WTC11 (cell line): Measurements from ENCODE around the gene APCDD1. TPM values are rescaled to one million over a fixed set of nuclear protein-coding genes. Genes with fewer than 3 reads are reported as not detected.

Experiments used
- ATAC-seq: fragments of 200-7000 bp; cut with Tn5 transposase; 2 replicates; pipeline ENCODE4 v1.10.0; 2021; ENCODE audit warnings: mild to moderate bottlenecking, moderate library complexity
- CTCF ChIA-PET: fragments of 300-600 bp; sonication (Branson Sonifier 250); formaldehyde crosslinking; loops from one replicate; lab custom pipeline; 2021; ENCODE audit warnings: antibody characterized with exemption; lab: Charles Lee
- POLR2A ChIA-PET: fragments of 350-600 bp; sonication (Branson Sonifier 250); formaldehyde crosslinking; loops from one replicate; lab custom pipeline; 2021; ENCODE audit warnings: antibody characterized with exemption; lab: Charles Lee
- DNase-seq: peaks from one replicate; pipeline ENCODE4 v3.0.0; 2021; ENCODE audit warnings: low spot score
- H3K27ac Mint-ChIP-seq: 2 replicates; pipeline ENCODE4 v1.8.0; 2021; ENCODE audit warnings: mixed read lengths
- H3K27me3 Mint-ChIP-seq: 2 replicates; pipeline ENCODE4 v1.8.0; 2021; ENCODE audit warnings: low read depth, mild to moderate bottlenecking, moderate library complexity, mixed read lengths
- H3K36me3 Mint-ChIP-seq: 2 replicates; pipeline ENCODE4 v1.8.0; 2021; ENCODE audit warnings: mixed read lengths
- H3K4me1 Mint-ChIP-seq: 2 replicates; pipeline ENCODE4 v1.8.0; 2022; ENCODE audit warnings: mixed read lengths
- H3K4me3 Mint-ChIP-seq: 2 replicates; pipeline ENCODE4 v1.8.0; 2021; ENCODE audit warnings: mild to moderate bottlenecking, moderate library complexity, mixed read lengths
- H3K9me3 Mint-ChIP-seq: 2 replicates; pipeline ENCODE4 v1.8.0; 2021; ENCODE audit warnings: mixed read lengths
- CBFB ChIP-seq: sonication (generic); formaldehyde crosslinking; IDR thresholded peaks from 2 replicates; pipeline ENCODE4 v1.8.1; 2022; ENCODE audit warnings: mild to moderate bottlenecking, low read depth, missing genetic modification reagents
- CREB1 ChIP-seq: sonication (generic); formaldehyde crosslinking; IDR thresholded peaks from 2 replicates; pipeline ENCODE4 v1.8.0; 2023; ENCODE audit warnings: mild to moderate bottlenecking, missing genetic modification reagents
- ESRRA ChIP-seq: sonication (generic); formaldehyde crosslinking; IDR thresholded peaks from 2 replicates; pipeline ENCODE4 v1.8.1; 2022; ENCODE audit warnings: mild to moderate bottlenecking, missing genetic modification reagents, borderline replicate concordance
- FOXJ3 ChIP-seq: sonication (generic); formaldehyde crosslinking; IDR thresholded peaks from 2 replicates; pipeline ENCODE4 v1.9.0; 2021; ENCODE audit warnings: missing genetic modification reagents, mild to moderate bottlenecking, borderline replicate concordance
- FOXK1 ChIP-seq: sonication (generic); formaldehyde crosslinking; IDR thresholded peaks from 2 replicates; pipeline ENCODE4 v1.8.0; 2022; ENCODE audit warnings: mild to moderate bottlenecking, moderate library complexity, missing genetic modification reagents
- GRHL2 ChIP-seq: fragments of 250-450 bp; sonication (Bioruptor Pico); IDR thresholded peaks from 2 replicates; pipeline ENCODE4 v1.8.0; 2022; ENCODE audit warnings: mild to moderate bottlenecking, moderate library complexity; ENCODE audit not compliant: insufficient replicate concordance, severe bottlenecking
- GTF2I ChIP-seq: fragments of 250-450 bp; sonication (Bioruptor Pico); conservative IDR thresholded peaks from 2 replicates; pipeline ENCODE4 v1.4.0; 2021; ENCODE audit warnings: mild to moderate bottlenecking
- IRF2 ChIP-seq: sonication (generic); formaldehyde crosslinking; IDR thresholded peaks from 2 replicates; pipeline ENCODE4 v1.8.0; 2022; ENCODE audit warnings: low read depth, missing genetic modification reagents, borderline replicate concordance
- KAT7 ChIP-seq: sonication (generic); formaldehyde crosslinking; IDR thresholded peaks from 2 replicates; pipeline ENCODE4 v1.8.1; 2023; ENCODE audit warnings: missing genetic modification reagents, mild to moderate bottlenecking, borderline replicate concordance
- MXD4 ChIP-seq: fragments of 250-450 bp; sonication (Bioruptor Pico); IDR thresholded peaks from 2 replicates; pipeline ENCODE4 v1.8.0; 2021; ENCODE audit warnings: mild to moderate bottlenecking, moderate library complexity, borderline replicate concordance
- NR3C1 ChIP-seq: sonication (generic); formaldehyde crosslinking; conservative IDR thresholded peaks from 2 replicates; pipeline ENCODE4 v1.8.1; 2023; ENCODE audit warnings: low read depth, mild to moderate bottlenecking, missing genetic modification reagents
- RORB ChIP-seq: fragments of 250-450 bp; sonication (Bioruptor Pico); IDR thresholded peaks from 2 replicates; pipeline ENCODE4 v1.9.0; 2021; ENCODE audit warnings: mild to moderate bottlenecking
- TEAD1 ChIP-seq: sonication (generic); formaldehyde crosslinking; IDR thresholded peaks from 2 replicates; pipeline ENCODE4 v1.8.0; 2022; ENCODE audit warnings: mild to moderate bottlenecking, missing genetic modification reagents
- TP53 ChIP-seq: sonication (generic); formaldehyde crosslinking; IDR thresholded peaks from 2 replicates; pipeline ENCODE4 v1.8.1; 2023; ENCODE audit warnings: mild to moderate bottlenecking, missing genetic modification reagents
- ZNF263 ChIP-seq: sonication (generic); formaldehyde crosslinking; IDR thresholded peaks from 2 replicates; pipeline ENCODE4 v1.8.1; 2022; ENCODE audit warnings: low read depth, mild to moderate bottlenecking, moderate library complexity, missing genetic modification reagents
- ZNF396 ChIP-seq: fragments of 250-450 bp; sonication (Bioruptor Pico); IDR thresholded peaks from 2 replicates; pipeline ENCODE4 v1.8.0; 2021; ENCODE audit warnings: mild to moderate bottlenecking, moderate library complexity, borderline replicate concordance
- ZNF416 ChIP-seq: fragments of 250-450 bp; sonication (Bioruptor Pico); IDR thresholded peaks from 2 replicates; pipeline ENCODE4 v1.9.0; 2021; ENCODE audit warnings: mild to moderate bottlenecking, inconsistent platforms
- ZNF423 ChIP-seq: fragments of 250-450 bp; sonication (Bioruptor Pico); IDR thresholded peaks from 2 replicates; pipeline ENCODE4 v2.1.2; 2022; ENCODE audit warnings: mild to moderate bottlenecking, moderate library complexity
- total RNA-seq: library from RNA; stranded (reverse); gene quantifications from 3 replicates; pipeline ENCODE4 v1.2.3, GENCODE V29; 2021
- TF ChIP-seq, protein P1 (sequence below): fragments of 250-450 bp; sonication (Bioruptor Pico); IDR thresholded peaks from 2 replicates; pipeline ENCODE4 v1.9.0; 2021; ENCODE audit warnings: mild to moderate bottlenecking
- TF ChIP-seq, protein P2 (sequence below): sonication (generic); formaldehyde crosslinking; IDR thresholded peaks from 2 replicates; pipeline ENCODE4 v1.8.0; 2022; ENCODE audit warnings: missing genetic modification reagents
- TF ChIP-seq, protein P3 (sequence below): sonication (generic); formaldehyde crosslinking; IDR thresholded peaks from 2 replicates; pipeline ENCODE4 v1.8.1; 2023; ENCODE audit warnings: mild to moderate bottlenecking, missing genetic modification reagents, moderate library complexity
- TF ChIP-seq, protein P4 (sequence below): sonication (generic); formaldehyde crosslinking; conservative IDR thresholded peaks from 2 replicates; pipeline ENCODE4 v1.8.1; 2023; ENCODE audit warnings: mild to moderate bottlenecking, low read depth, missing genetic modification reagents, moderate library complexity
- TF ChIP-seq, protein P5 (sequence below): fragments of 250-450 bp; sonication (Bioruptor Pico); IDR thresholded peaks from 2 replicates; pipeline ENCODE4 v1.8.0; 2021; ENCODE audit warnings: mild to moderate bottlenecking

APCDD1 gene
- total RNA-seq, 1 experiment from 2014 or later: 7.1 TPM

DNA sequence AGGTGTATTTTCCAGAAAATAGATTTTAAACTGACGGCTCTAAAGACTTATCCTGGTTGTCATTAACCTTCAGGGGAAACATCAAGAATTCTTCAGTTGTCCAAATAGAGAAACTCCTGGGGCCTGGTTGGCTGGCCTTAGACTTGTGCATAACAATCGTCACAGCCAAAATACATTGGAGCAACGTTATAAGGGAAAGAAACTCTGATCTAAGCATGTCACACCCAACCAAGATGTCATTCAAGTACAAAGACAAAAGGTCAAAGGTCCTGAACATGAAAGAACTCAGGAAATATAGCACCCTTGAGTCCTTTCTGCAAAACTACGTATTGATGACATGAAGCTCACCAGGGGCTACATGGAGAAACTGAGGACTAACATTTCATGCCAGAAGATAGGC is 23.8 kb upstream of the APCDD1 start (continued):
- TF ChIP-seq ESRRA (CRISPR knock-in tag) (no peak), NR3C1 (no peak), FOXJ3 (CRISPR knock-in tag) (no peak)

DNA sequence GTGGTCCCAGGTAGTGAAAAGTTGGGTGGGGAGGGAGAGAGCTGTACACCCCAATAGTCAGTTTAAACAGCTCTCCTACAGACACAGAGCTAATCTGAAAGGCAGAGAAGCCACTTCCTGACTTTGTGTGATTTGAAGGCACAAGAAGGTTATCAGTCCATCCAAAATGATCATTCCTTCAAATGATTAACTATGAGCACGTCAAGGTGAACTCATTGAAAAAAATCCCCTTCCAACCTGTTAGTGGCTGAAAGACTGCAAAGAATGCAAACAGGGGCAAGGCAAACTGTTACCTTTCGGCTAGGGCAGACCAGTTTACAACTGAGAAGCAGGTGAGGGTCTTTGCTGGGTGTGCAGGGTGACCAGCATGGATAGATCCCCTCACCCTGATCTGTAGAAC is 22.8 kb upstream of the APCDD1 start:
- TF ChIP-seq FOXJ3 (CRISPR knock-in tag) (no peak), CREB1 (CRISPR knock-in tag) (no peak), IRF2 (no peak)
- TF ChIP-seq, protein P1, sequence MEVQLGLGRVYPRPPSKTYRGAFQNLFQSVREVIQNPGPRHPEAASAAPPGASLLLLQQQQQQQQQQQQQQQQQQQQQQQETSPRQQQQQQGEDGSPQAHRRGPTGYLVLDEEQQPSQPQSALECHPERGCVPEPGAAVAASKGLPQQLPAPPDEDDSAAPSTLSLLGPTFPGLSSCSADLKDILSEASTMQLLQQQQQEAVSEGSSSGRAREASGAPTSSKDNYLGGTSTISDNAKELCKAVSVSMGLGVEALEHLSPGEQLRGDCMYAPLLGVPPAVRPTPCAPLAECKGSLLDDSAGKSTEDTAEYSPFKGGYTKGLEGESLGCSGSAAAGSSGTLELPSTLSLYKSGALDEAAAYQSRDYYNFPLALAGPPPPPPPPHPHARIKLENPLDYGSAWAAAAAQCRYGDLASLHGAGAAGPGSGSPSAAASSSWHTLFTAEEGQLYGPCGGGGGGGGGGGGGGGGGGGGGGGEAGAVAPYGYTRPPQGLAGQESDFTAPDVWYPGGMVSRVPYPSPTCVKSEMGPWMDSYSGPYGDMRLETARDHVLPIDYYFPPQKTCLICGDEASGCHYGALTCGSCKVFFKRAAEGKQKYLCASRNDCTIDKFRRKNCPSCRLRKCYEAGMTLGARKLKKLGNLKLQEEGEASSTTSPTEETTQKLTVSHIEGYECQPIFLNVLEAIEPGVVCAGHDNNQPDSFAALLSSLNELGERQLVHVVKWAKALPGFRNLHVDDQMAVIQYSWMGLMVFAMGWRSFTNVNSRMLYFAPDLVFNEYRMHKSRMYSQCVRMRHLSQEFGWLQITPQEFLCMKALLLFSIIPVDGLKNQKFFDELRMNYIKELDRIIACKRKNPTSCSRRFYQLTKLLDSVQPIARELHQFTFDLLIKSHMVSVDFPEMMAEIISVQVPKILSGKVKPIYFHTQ (CRISPR knock-in tag): no peak
- no peak for DNase-seq
- no peak overlapping the region for H3K4me3 Mint-ChIP-seq
- no peaks in the 10 kb centered on the region for H3K27me3 Mint-ChIP-seq
- no peaks in the 10 kb centered on the region for H3K4me1 Mint-ChIP-seq
- CTCF ChIA-PET: no interaction called here
- H3K9me3 Mint-ChIP-seq: no peaks in the 10 kb centered on the region
- ATAC-seq: no peak
- POLR2A ChIA-PET: no interaction called here
- no peak overlapping the region for H3K27ac Mint-ChIP-seq
- no peaks in the 10 kb centered on the region for H3K36me3 Mint-ChIP-seq

DNA sequence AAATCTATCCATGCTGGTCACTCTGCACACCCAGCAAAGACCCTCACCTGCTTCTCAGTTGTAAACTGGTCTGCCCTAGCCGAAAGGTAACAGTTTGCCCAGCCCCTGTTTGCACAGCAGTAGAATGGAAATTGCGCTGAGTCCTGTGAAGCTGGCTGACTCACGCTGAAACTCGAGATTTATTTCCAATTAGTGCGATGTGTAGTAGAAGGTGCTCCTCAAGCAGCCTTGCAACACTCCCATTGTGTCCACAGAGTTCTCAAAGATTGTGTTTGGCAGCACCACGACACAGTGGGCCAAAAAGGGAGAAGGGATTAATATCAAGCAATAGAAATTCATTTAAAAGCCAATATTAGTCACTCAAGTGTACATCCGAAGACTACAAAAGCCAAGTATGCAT is 21.7 kb upstream of the APCDD1 start:
- no peaks in the 10 kb centered on the region for H3K36me3 Mint-ChIP-seq
- CTCF ChIA-PET: no interaction called here
- no peak for ATAC-seq

DNA sequence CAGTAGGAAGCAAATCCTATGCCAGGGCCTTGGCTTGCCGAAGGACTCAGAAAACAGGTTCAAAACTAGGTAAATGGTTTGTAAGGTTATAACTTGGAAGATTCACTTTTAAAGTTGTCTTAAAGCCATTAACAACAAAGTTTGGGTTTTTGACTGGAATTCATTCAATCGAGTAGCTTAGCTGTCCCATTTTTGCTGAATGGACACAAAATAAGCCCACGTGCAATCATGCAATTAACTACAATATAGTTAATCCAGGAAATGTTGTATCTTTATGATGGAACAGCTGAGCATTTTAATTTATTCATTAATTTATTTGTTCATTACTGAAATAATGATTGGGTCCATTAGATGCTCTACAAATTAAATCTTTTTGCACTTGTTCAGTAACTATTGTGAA is 18.3 kb upstream of the APCDD1 start:
- Mint-ChIP-seq H3K9me3 (no peaks in the 10 kb centered on the region), H3K27me3 (no peaks in the 10 kb centered on the region), H3K27ac (no peak overlapping the region), H3K4me3 (no peak overlapping the region), H3K36me3 (no peaks in the 10 kb centered on the region), H3K4me1 (no peaks in the 10 kb centered on the region)
- ATAC-seq (no peak), DNase-seq (no peak)
- CTCF ChIA-PET: no interaction called here
- POLR2A ChIA-PET: no interaction called here
- TF ChIP-seq RORB (CRISPR knock-in tag) (no peak), GRHL2 (CRISPR knock-in tag) (no peak), ZNF263 (CRISPR knock-in tag) (no peak), TEAD1 (CRISPR knock-in tag) (no peak), ZNF396 (CRISPR knock-in tag) (no peak), GTF2I (no peak), FOXK1 (CRISPR knock-in tag) (no peak), KAT7 (CRISPR knock-in tag) (no peak)
- TF ChIP-seq, protein P2, sequence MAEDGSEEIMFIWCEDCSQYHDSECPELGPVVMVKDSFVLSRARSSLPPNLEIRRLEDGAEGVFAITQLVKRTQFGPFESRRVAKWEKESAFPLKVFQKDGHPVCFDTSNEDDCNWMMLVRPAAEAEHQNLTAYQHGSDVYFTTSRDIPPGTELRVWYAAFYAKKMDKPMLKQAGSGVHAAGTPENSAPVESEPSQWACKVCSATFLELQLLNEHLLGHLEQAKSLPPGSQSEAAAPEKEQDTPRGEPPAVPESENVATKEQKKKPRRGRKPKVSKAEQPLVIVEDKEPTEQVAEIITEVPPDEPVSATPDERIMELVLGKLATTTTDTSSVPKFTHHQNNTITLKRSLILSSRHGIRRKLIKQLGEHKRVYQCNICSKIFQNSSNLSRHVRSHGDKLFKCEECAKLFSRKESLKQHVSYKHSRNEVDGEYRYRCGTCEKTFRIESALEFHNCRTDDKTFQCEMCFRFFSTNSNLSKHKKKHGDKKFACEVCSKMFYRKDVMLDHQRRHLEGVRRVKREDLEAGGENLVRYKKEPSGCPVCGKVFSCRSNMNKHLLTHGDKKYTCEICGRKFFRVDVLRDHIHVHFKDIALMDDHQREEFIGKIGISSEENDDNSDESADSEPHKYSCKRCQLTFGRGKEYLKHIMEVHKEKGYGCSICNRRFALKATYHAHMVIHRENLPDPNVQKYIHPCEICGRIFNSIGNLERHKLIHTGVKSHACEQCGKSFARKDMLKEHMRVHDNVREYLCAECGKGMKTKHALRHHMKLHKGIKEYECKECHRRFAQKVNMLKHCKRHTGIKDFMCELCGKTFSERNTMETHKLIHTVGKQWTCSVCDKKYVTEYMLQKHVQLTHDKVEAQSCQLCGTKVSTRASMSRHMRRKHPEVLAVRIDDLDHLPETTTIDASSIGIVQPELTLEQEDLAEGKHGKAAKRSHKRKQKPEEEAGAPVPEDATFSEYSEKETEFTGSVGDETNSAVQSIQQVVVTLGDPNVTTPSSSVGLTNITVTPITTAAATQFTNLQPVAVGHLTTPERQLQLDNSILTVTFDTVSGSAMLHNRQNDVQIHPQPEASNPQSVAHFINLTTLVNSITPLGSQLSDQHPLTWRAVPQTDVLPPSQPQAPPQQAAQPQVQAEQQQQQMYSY: no peak
- TF ChIP-seq, protein P3, sequence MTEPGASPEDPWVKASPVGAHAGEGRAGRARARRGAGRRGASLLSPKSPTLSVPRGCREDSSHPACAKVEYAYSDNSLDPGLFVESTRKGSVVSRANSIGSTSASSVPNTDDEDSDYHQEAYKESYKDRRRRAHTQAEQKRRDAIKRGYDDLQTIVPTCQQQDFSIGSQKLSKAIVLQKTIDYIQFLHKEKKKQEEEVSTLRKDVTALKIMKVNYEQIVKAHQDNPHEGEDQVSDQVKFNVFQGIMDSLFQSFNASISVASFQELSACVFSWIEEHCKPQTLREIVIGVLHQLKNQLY (CRISPR knock-in tag): no peak
- TF ChIP-seq, protein P4, sequence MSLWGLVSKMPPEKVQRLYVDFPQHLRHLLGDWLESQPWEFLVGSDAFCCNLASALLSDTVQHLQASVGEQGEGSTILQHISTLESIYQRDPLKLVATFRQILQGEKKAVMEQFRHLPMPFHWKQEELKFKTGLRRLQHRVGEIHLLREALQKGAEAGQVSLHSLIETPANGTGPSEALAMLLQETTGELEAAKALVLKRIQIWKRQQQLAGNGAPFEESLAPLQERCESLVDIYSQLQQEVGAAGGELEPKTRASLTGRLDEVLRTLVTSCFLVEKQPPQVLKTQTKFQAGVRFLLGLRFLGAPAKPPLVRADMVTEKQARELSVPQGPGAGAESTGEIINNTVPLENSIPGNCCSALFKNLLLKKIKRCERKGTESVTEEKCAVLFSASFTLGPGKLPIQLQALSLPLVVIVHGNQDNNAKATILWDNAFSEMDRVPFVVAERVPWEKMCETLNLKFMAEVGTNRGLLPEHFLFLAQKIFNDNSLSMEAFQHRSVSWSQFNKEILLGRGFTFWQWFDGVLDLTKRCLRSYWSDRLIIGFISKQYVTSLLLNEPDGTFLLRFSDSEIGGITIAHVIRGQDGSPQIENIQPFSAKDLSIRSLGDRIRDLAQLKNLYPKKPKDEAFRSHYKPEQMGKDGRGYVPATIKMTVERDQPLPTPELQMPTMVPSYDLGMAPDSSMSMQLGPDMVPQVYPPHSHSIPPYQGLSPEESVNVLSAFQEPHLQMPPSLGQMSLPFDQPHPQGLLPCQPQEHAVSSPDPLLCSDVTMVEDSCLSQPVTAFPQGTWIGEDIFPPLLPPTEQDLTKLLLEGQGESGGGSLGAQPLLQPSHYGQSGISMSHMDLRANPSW (CRISPR knock-in tag): no peak

More for the DNA sequence above, 21.7 kb upstream of the APCDD1 start:
- POLR2A ChIA-PET: no interaction called here
- no peak for DNase-seq
- TF ChIP-seq TP53 (CRISPR knock-in tag) (no peak), FOXK1 (CRISPR knock-in tag) (no peak), ESRRA (CRISPR knock-in tag) (no peak), FOXJ3 (CRISPR knock-in tag) (no peak), ZNF423 (CRISPR knock-in tag) (no peak), CBFB (no peak), MXD4 (CRISPR knock-in tag) (no peak), ZNF416 (CRISPR knock-in tag) (no peak)
- TF ChIP-seq, protein P5, sequence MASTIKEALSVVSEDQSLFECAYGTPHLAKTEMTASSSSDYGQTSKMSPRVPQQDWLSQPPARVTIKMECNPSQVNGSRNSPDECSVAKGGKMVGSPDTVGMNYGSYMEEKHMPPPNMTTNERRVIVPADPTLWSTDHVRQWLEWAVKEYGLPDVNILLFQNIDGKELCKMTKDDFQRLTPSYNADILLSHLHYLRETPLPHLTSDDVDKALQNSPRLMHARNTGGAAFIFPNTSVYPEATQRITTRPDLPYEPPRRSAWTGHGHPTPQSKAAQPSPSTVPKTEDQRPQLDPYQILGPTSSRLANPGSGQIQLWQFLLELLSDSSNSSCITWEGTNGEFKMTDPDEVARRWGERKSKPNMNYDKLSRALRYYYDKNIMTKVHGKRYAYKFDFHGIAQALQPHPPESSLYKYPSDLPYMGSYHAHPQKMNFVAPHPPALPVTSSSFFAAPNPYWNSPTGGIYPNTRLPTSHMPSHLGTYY (CRISPR knock-in tag): no peak
- no peaks in the 10 kb centered on the region for H3K4me1 Mint-ChIP-seq
- H3K27ac Mint-ChIP-seq: no peak overlapping the region
- H3K9me3 Mint-ChIP-seq: no peaks in the 10 kb centered on the region
- H3K27me3 Mint-ChIP-seq: no peaks in the 10 kb centered on the region
- no peak overlapping the region for H3K4me3 Mint-ChIP-seq
